Mesendoderm (in vitro differentiated cells): ENCODE measurements around the gene WDFY1.
A peak's percentile ranks its signal among the peaks of the same experiment; 100 is the strongest.

Source experiments
- DNase-seq: peaks from one replicate; pipeline ENCODE4 v3.0.0; 2013
- H2AK5ac ChIP-seq: 2 replicates; pipeline ENCODE4 v1.6.1; 2013; ENCODE audit warnings: low read length, inconsistent platforms
- H2BK120ac ChIP-seq: 2 replicates; pipeline ENCODE4 v1.6.1; 2013; ENCODE audit warnings: low read depth, mild to moderate bottlenecking, low read length, moderate library complexity, mixed read lengths
- H2BK15ac ChIP-seq: replicated peaks from 2 replicates; pipeline ENCODE4 v1.6.1; 2013; ENCODE audit warnings: low read depth, mild to moderate bottlenecking, moderate library complexity
- H2BK5ac ChIP-seq: 2 replicates; pipeline ENCODE4 v1.6.1; 2013; ENCODE audit warnings: low read length, inconsistent platforms
- H3K18ac ChIP-seq: 2 replicates; pipeline ENCODE4 v1.6.1; 2013; ENCODE audit warnings: mild to moderate bottlenecking, low read length, mixed read lengths
- H3K23ac ChIP-seq: one replicate; pipeline ENCODE4 v1.6.1; 2013; ENCODE audit warnings: low read length
- H3K27ac ChIP-seq: 2 replicates; pipeline ENCODE4 v1.5.1; 2013; ENCODE audit warnings: low read depth, mild to moderate bottlenecking, inconsistent platforms, low read length, moderate library complexity
- H3K27me3 ChIP-seq: 2 replicates; pipeline ENCODE4 v1.6.1; 2013; ENCODE audit warnings: low read length, control low read depth, mild to moderate bottlenecking, inconsistent platforms; ENCODE audit not compliant: insufficient read depth, poor library complexity
- H3K36me3 ChIP-seq: 2 replicates; pipeline ENCODE4 v1.6.1; 2013; ENCODE audit warnings: low read length, inconsistent platforms; ENCODE audit not compliant: control insufficient read depth, insufficient read depth
- H3K4ac ChIP-seq: one replicate; pipeline ENCODE4 v1.6.1; 2013; ENCODE audit warnings: low read depth, mild to moderate bottlenecking, low read length, moderate library complexity
- H3K4me1 ChIP-seq: 2 replicates; pipeline ENCODE4 v1.6.1; 2013; ENCODE audit warnings: low read depth, low read length, inconsistent platforms; ENCODE audit not compliant: control insufficient read depth
- H3K4me2 ChIP-seq: 2 replicates; pipeline ENCODE4 v1.6.1; 2013; ENCODE audit warnings: low read length
- H3K4me3 ChIP-seq: 2 replicates; pipeline ENCODE4 v1.5.1; 2013; ENCODE audit warnings: mild to moderate bottlenecking, low read length
- H3K56ac ChIP-seq: one replicate; pipeline ENCODE4 v1.6.1; 2013; ENCODE audit warnings: low read length
- H3K79me1 ChIP-seq: 2 replicates; pipeline ENCODE4 v1.6.1; 2013; ENCODE audit warnings: low read length, inconsistent platforms
- H3K79me2 ChIP-seq: 2 replicates; pipeline ENCODE4 v1.6.1; 2013; ENCODE audit warnings: mild to moderate bottlenecking, low read length; ENCODE audit not compliant: control insufficient read depth, insufficient read depth
- H3K9ac ChIP-seq: 2 replicates; pipeline ENCODE4 v1.6.1; 2013; ENCODE audit warnings: low read length, inconsistent platforms
- H4K5ac ChIP-seq: one replicate; pipeline ENCODE4 v1.6.1; 2013; ENCODE audit warnings: low read length
- H4K8ac ChIP-seq: one replicate; pipeline ENCODE4 v1.6.1; 2013; ENCODE audit warnings: low read depth, mild to moderate bottlenecking, control low read depth, low read length, moderate library complexity
- WGBS: extraction: QIAGEN DNeasy Blood & Tissue Kit; methylation state at CpG from one replicate; pipeline ENCODE4 v1.1.7; 2013; ENCODE audit warnings: low lambda C conversion rate, missing lambda C conversion rate; ENCODE audit not compliant: insufficient coverage; ENCODE audit errors: extremely low coverage; 5-methylcytosine and 5-hydroxymethylcytosine counted together

The WDFY1 gene

DNA sequence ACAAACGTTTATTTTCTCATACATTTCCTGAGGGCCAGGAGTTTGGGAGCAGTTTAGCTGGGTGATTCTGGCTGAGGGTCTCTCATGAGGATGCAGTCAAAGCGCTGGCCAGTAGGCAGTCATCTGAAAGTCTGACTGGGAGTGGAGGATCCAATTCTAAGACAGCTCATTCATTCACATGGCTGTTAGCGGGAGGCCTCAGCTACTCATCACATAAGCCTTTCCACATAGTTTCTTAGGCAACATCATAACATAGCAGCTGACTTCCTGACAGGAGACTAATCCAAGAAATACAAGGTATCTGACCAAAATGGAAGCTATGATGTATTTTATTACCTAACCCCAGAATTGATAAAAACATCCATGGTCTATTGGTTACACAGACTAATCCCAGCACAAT is 9.3 kb upstream of the WDFY1 start:
- Histone ChIP-seq H2BK120ac (no peak overlapping the region), H3K36me3 (no peaks in the 10 kb centered on the region), H2BK15ac (no peak overlapping the region), H3K4me3 (no peak overlapping the region), H3K4me1 (no peaks in the 10 kb centered on the region), H3K79me2 (peaks cover 14% of the 10 kb centered on the region), H3K4ac (no peak overlapping the region), H3K9ac (no peak overlapping the region), H3K18ac (no peak overlapping the region), H4K8ac (no peak overlapping the region), H3K27ac (no peak overlapping the region), H3K4me2 (no peak overlapping the region), H3K56ac (no peak overlapping the region), H2BK5ac (no peak overlapping the region), H2AK5ac (no peak overlapping the region), H3K23ac (no peak overlapping the region), H3K27me3 (no peaks in the 10 kb centered on the region), H3K79me1 (no peaks in the 10 kb centered on the region), H4K5ac (no peak overlapping the region)
- WGBS: no CpG with 5 or more reads among the region's 3 CpGs
- no peak for DNase-seq

DNA sequence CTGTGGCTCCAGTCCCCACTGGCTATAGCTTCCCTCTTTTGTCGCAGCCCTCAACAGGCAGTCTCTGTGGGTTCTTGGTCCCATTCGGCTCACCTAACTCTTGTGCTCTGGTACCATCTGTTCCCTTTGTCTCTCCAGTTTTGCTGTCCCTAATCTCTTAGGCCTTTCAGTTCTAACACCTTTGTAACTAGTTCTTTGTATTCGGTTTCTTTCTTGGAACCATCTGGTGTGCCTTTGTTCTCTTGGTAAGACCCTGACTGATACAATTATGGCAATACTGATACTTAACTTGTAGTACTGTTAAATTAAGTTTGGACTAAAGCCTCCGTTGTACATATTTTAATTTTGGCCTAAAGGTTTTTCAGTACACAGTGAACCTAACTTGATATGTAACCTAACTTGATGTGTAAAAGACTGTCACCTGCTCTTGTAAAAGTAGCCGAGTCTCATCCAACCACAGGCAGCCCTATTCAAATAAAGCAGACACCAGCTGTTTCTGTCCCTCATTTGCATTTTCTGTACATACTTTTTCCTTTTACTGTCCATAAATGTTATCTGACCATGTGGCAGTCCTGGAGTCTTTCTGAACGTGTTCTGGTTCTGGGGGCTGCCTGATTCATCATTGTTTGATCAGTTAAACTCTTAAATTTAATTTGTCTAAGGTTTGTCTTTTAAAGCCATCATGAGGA is 7.3 kb upstream of the WDFY1 start:
- Histone ChIP-seq H3K18ac (no peak overlapping the region), H3K4me3 (no peak overlapping the region), H3K79me1 (no peaks in the 10 kb centered on the region), H3K36me3 (no peaks in the 10 kb centered on the region), H3K4ac (no peak overlapping the region), H3K4me2 (no peak overlapping the region), H2AK5ac (no peak overlapping the region), H3K23ac (no peak overlapping the region), H2BK120ac (no peak overlapping the region), H2BK5ac (no peak overlapping the region), H2BK15ac (no peak overlapping the region), H3K27me3 (no peaks in the 10 kb centered on the region), H4K5ac (no peak overlapping the region), H3K4me1 (peaks cover 2% of the 10 kb centered on the region), H3K56ac (no peak overlapping the region), H3K9ac (no peak overlapping the region), H4K8ac (no peak overlapping the region), H3K79me2 (peaks cover 1% of the 10 kb centered on the region), H3K27ac (no peak overlapping the region)
- peak; percentile 71 for DNase-seq
- whole genome bisulfite sequencing: no CpG with 5 or more reads among the region's 6 CpGs

DNA sequence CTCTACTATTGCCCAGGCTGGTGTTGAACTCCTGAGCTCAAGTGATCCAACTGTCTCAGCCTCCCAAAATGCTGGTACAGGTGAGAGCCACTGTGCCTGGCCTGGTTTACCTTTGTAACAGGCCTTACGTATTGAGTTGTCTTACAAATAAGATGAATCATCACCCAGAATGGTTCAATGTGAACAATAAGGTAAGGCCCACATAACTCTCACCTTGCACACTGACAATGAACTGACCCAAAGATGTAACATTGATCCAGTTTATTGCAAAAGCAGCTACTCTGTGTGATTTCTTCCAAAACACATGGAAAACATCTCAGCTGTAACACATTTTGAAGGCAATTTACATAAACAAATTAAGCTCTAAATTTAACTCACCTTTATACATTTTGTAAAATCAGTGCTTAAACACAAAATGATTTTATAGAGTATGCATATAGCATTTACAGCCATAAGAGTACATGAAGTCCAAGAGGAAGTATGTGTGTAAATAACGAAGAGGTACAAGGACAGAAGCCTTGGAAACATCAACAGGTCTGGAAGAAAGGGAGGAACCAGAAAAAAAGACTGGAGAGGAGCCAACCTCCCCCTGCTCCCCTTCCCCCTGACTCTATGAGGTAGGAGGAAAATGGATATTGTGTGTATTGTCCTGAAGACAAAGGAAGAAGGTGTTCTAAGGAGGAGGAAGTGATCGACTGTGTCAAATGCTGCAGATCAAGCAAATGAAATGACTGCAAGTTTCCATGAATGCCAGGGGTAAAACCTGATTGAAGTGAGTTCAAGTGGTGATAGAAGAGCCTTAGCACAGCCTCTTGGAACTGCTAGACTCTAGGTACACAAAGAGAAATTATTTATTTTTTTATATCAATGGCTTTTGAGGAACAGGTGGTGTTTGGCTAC is 5.6 kb upstream of the WDFY1 start:
- no peak overlapping the region for H2BK5ac ChIP-seq
- no CpG with 5 or more reads among the region's 3 CpGs for WGBS
- H3K79me2 ChIP-seq: no peaks in the 10 kb centered on the region
- no peak overlapping the region for H3K9ac ChIP-seq
- H4K5ac ChIP-seq: no peak overlapping the region
- no peak overlapping the region for H3K18ac ChIP-seq
- H2BK15ac ChIP-seq: no peak overlapping the region
- H3K27me3 ChIP-seq: no peaks in the 10 kb centered on the region
- no peaks in the 10 kb centered on the region for H3K36me3 ChIP-seq
- no peak overlapping the region for H2BK120ac ChIP-seq
- no peak overlapping the region for H4K8ac ChIP-seq
- DNase-seq: no peak
- H3K27ac ChIP-seq: no peak overlapping the region
- H3K4ac ChIP-seq: no peak overlapping the region
- no peak overlapping the region for H2AK5ac ChIP-seq
- no peaks in the 10 kb centered on the region for H3K79me1 ChIP-seq
- H3K4me2 ChIP-seq: no peak overlapping the region
- H3K56ac ChIP-seq: no peak overlapping the region
- no peak overlapping the region for H3K4me3 ChIP-seq
- H3K23ac ChIP-seq: no peak overlapping the region
- peaks cover 3% of the 10 kb centered on the region for H3K4me1 ChIP-seq

DNA sequence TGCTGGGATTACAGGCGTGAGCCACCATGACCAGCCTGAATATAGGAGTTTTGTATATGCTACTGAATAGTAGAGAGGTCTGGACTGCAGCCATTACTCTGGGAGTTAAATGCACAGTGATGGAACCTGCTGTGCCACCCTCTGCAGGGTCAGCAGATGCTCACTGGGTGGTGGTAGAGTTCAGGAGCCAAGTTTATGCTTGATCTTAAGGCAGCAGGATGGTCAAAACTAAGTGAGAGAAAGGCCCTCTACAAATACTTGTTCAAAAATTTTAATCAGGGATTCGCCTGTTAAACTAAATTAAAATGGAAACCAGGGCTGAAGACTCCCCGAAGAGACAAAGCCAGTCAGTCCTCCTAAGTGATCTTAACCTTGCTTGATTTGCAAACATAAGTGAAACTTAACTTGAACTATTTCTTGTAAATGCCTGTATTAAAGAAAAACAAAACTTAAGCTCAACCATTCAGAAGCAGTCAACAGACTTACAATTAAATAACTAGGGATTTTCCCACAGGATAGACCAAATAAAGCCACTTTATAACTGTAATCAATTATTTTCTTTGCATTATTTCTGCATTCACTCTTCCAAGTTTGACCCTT is 4.2 kb upstream of the WDFY1 start:
- H3K9ac ChIP-seq: no peak overlapping the region
- no peak for DNase-seq
- no peaks in the 10 kb centered on the region for H3K36me3 ChIP-seq
- H2AK5ac ChIP-seq: no peak overlapping the region
- no peak overlapping the region for H3K18ac ChIP-seq
- peaks cover 2% of the 10 kb centered on the region for H3K79me1 ChIP-seq
- no peak overlapping the region for H3K4me2 ChIP-seq
- H4K5ac ChIP-seq: no peak overlapping the region
- no peak overlapping the region for H3K27ac ChIP-seq
- H2BK5ac ChIP-seq: no peak overlapping the region
- no peak overlapping the region for H3K4me3 ChIP-seq
- peaks cover 3% of the 10 kb centered on the region for H3K4me1 ChIP-seq
- H4K8ac ChIP-seq: no peak overlapping the region
- H3K23ac ChIP-seq: no peak overlapping the region
- peaks cover 4% of the 10 kb centered on the region for H3K79me2 ChIP-seq
- H2BK120ac ChIP-seq: no peak overlapping the region
- H3K4ac ChIP-seq: no peak overlapping the region
- no peak overlapping the region for H3K56ac ChIP-seq
- no peak overlapping the region for H2BK15ac ChIP-seq
- no CpG with 5 or more reads among the region's 3 CpGs for WGBS
- H3K27me3 ChIP-seq: no peaks in the 10 kb centered on the region

DNA sequence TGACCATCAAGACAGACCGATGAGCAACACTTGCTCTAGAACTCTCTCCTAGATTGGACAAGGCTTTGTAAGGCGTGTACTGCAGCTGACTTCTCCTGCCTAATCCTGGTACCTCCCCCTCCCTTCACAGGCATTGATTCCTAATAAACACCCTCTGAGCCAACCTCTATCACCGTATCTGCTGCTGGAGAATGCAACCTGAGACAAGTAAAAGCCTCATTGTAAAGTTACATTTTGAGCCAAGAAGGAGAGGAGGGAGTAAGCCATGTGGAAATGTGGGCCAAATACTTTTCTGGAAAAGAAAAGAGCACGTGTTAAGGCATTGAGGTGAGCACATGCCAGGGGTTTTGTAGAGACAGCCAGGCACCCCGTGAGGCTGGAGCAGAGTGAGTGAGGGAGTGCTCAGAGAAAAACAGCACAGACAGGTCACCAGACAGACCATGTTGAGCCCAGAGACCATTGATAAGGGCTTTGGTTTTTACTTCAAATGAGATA is 2.6 kb upstream of the WDFY1 start:
- no peak overlapping the region for H2BK15ac ChIP-seq
- no peak overlapping the region for H3K9ac ChIP-seq
- WGBS: no CpG with 5 or more reads among the region's 5 CpGs
- no peak overlapping the region for H3K23ac ChIP-seq
- no peak overlapping the region for H3K27ac ChIP-seq
- peaks cover 4% of the 10 kb centered on the region for H3K79me1 ChIP-seq
- peaks cover 6% of the 10 kb centered on the region for H3K4me1 ChIP-seq
- no peak overlapping the region for H4K5ac ChIP-seq
- no peak overlapping the region for H3K18ac ChIP-seq
- peaks cover 15% of the 10 kb centered on the region for H3K79me2 ChIP-seq
- no peak overlapping the region for H3K4ac ChIP-seq
- no peaks in the 10 kb centered on the region for H3K36me3 ChIP-seq
- no peaks in the 10 kb centered on the region for H3K27me3 ChIP-seq
- H3K56ac ChIP-seq: peak overlapping the region; percentile 49
- H2BK120ac ChIP-seq: no peak overlapping the region
- peak; percentile 78 for DNase-seq
- no peak overlapping the region for H3K4me3 ChIP-seq
- H2AK5ac ChIP-seq: no peak overlapping the region
- no peak overlapping the region for H4K8ac ChIP-seq
- H2BK5ac ChIP-seq: no peak overlapping the region
- no peak overlapping the region for H3K4me2 ChIP-seq
